T-helper 1 cell treated with Interleukin-12 subunit alpha and Interleukin-12 subunit beta and Interleukin-4 antibody, amounts not matched to agents 30 ng/mL and 1 ng/mL, for 36 hours (primary cell): ENCODE results near the gene MLN. TPM values are rescaled to one million over a fixed set of nuclear protein-coding genes. Genes with fewer than 3 reads are reported as not detected.

Experiments used
- intact Hi-C: fragments of 100-400 bp; cut with micrococcal nuclease; formaldehyde crosslinking; loops from one replicate; pipeline ENCODE4 v1.15.1; 2024
- total RNA-seq: library from RNA; stranded (reverse); gene quantifications from 2 replicates; pipeline ENCODE4 v1.2.3, GENCODE V29; 2022

MLN gene
- total RNA-seq: not detected in 2 replicates

DNA sequence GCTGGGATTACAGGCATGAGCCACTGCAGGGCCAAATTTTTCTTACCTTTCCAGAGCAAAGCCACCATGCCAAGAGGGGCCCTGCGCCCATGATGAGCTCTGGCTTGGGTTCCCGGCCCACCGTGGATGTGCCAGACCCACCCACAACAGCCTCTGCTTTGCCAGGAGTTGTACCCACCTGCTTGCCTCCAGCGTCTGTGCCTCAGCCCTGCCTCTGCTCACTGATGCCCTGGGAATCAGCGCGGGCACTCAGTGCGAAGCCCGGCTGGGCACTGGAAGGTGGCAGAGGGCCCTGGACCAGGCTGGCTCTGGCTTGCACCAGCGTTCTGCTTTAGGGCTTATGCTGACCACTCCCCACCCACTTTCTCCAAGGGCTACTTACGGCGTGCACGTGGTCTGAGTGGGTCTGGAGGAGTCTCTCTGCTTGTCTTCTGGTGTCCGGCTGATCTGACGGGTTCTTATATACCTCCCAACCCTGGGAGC is at the start of gene MLN:
TSS of gene MLN (minus strand) at position 433 of the 483 bp plus-strand sequence. CDS start 2,840 bp downstream, outside the sequence.
- intact Hi-C loops: no loop called here

- intact Hi-C loops: no loop called here
These were observed 49.2 kb upstream of the MLN start for GRCh38 chr6:33853026-33853425.

DNA sequence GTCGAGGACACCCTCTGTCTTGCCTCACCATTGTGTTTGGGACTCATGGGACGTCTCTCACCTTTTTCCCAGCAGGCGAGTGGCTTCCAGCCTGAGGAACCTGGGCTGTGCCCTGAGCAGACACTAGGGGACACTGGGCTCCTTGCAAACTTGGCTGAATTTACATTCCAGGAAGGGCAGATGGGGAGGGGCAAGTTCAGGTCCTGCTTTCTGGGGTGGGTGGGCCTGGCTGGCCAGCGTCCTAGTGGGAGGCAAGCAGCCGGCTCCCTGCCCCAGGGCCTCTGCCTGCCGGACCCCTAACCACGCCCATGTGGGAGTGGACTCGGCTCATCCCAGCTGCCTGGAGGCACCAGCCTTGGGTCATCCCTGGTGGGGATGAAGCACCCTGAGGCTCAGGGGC is 48.2 kb upstream of the MLN start:
- intact Hi-C loops: loop anchor here (1.0 kb wide), 1 partner anchor 175 kb away; no protein-coding TSS in a partner anchor

GRCh38 chr6:33850869-33851541 is 47.2 kb upstream of the MLN start:
- intact Hi-C loops: no loop called here

GRCh38 chr6:33850296-33850695 is 46.5 kb upstream of the MLN start:
- intact Hi-C loops: no loop called here

- intact Hi-C loops: no loop called here
These were observed 45.8 kb upstream of the MLN start for GRCh38 chr6:33849500-33850075.

GRCh38 chr6:33848484-33848883 is 44.7 kb upstream of the MLN start:
- intact Hi-C loops: no loop called here

DNA sequence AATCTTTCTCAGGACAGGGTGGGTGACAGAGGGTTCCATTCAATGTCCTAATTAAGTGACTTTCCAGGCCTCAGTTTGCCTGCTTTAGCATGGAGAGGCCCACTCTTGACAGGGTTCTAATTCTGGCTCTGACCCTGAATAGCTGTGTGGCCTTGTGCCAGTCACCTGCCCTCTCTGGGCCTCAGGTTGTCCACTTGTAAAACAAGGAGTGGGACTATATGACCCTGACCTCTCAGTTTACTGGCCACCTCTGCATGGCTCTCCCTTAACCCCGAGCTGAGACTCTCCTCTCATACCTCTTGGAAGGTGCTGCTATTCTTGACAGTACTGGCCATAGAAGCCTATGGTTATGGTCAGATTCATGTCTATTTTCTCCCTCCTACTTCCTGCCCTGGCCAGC is 44.1 kb upstream of the MLN start:
- intact Hi-C loops: no loop called here

- intact Hi-C loops: no loop called here
These were observed 43.3 kb upstream of the MLN start for GRCh38 chr6:33847078-33847477.

- intact Hi-C loops: no loop called here
These were observed 42.4 kb upstream of the MLN start for GRCh38 chr6:33846226-33846625.

DNA sequence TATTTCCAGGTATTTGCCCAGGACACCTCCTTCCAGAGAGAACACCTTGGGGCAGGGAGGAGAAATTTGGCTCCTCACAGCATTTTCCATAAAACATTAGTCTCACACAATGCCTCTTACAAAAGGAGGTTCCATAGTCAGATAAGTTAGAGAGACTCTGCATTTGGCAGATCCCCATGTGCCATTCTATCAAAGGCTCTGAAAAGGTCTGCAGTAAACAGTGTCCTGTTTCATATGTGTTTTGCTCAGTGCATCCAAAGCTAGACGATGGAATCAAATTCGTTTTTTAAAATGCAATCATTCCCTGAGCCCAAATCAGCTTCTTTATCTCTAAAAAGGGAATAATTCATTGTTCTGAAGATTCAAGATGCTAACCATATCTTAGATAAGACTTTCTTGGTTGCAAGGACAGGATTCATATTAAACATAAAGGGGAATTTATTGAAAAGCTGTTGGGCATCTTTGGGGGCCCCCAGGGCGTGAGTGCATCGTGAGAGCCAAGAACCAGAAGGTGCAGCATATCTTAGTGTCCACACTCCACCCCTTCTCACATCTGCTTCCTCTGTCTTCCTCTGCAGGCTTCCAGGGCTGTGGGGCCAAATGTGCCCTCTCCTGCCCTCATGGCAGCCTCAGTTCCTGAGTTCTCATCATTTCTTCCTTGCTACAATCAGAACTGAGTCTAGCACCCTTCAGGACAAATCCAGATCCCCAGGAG is 41.4 kb upstream of the MLN start:
- intact Hi-C loops: no loop called here

GRCh38 chr6:33843131-33844121 is 39.6 kb upstream of the MLN start:
- intact Hi-C loops: no loop called here

- intact Hi-C loops: no loop called here
These were observed 38.1 kb upstream of the MLN start for GRCh38 chr6:33841868-33842267.

DNA sequence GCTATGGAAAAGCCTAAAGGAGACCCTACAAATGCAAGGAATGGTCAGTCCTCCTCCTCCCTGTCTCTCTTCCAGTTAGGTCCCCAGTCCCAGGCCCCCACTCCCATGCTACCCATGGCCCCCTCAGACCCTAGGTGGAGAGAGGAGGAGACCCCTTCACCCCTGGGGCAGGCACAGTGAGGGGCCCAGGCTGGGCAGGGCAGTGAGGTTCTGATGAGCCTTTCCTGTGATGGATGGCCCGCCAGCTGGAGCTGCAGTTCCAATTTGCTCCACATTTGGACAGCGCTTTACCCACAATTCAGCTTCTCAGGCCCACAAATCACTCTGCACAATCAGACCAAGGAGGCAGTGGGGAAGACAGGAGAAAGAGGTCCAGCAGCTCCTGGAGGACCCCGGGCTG is 37.3 kb upstream of the MLN start:
- intact Hi-C loops: no loop called here

DNA sequence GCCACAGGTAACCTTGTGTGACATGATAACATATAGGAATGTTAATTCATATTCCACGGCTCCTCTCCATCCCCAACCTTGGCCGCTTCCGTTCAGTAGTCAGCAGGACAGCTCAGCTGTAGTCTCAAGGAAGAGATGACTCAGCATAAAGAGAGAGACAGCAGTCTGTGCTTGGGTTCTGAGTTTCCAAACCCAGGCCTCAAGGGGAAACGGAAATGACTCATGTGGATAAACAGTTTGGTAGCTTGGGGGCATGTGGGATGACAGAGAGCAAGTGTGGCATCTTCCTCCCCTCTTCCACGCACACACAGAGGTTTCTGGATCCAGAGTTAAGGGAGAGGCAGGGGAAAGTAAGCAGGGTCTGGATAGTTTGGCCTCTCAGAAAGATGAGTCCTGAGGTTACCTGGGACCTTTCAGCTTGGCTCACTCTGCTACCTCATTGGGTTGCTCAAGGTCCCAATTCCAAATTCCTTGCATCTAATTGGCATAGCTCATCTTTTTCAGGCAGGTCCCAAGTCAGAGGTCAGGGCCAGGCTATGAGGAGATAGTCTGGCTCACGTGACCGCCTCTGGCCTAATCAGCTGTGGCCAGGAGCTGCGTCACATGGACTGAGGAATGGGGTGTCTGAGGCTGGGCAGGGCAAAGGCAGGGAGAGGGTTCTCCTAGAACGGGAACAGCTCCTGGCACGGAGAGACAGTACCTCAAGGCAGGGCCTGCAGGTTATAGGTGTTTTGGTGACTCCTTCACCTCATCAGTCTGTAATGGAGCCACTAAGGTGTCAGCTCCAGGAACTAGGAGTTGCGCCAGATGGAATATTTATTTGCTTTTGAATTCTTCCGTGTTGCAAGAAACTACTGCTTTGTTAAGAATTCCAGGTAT is 36.5 kb upstream of the MLN start:
- intact Hi-C loops: loop anchor here (1.0 kb wide), 3 partner anchors 21 to 64 kb away; partner anchors contain the start of gene LEMD2

GRCh38 chr6:33839399-33840047 is 35.7 kb upstream of the MLN start:
- intact Hi-C loops: loop anchor here (1.0 kb wide), 3 partner anchors 22 to 65 kb away; partner anchors contain the start of gene LEMD2

GRCh38 chr6:33838983-33839382 is 35.2 kb upstream of the MLN start:
- intact Hi-C loops: no loop called here

DNA sequence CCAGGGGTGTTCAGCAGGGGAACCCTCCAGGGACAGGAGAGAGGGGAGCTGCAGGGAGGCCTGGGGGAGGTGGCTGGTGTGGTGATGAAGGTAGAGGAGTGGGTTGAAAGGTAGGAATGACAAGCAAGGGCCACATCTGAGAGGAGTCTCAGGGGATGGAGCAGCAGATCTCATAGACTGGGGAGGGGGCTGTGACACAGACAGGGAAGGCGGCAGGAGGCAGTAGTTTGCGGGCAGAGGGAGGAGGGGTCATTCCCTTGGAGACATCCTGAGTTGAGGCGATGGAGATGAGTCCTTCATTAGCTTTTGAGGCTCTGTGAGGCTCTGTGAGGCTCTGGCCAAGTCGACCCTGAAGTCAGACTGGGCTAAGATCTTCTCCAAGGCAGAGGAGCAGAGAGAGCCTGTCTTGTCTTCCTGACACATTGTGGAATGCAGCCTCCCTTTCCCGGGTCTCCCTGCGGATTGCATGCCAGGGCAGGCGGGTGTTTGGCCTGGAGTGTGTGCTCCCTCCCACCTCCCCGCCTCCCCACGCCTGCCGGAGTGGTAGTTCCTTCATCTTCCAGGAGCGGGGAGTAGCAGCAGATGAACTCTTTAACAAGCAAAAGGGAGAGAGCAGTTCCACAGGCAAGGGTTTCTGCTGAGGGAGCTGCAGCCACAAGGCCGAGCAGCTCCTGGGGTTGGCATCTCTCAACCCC is 34.3 kb upstream of the MLN start:
- intact Hi-C loops: no loop called here
